ENCODE results near the gene EDEM2. TPM values are rescaled to one million over a fixed set of nuclear protein-coding genes. Genes with fewer than 3 reads are reported as not detected.

The EDEM2 gene
- polyA plus RNA-seq, 3 donors: 15.5 to 16.9 (median 16.3) TPM

DNA sequence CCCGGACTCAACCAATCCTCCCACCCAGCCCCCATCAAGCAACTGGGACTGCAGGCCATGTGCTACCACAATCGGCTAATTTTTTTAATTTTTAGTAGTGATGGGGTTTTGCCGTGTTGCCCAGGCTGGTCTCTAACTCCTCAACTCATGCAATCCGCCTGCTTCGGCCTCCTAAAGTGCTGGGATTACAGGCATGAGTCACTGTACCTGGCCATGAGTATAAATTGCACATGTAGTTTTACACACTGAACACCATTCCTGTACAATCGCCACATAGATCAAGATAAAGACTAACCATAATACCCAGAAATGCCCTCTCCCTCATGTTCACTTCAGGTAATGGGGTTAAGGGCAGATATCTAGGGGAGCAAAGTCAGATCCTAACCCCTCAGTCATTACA is 80.9 kb downstream of the EDEM2 start:
- DNase-seq (ENCODE audit: extremely low read depth in 1 of 11, low read depth in 9 of 11, low spot score in 4 of 11): no peak

Other genes with a start within 250 kb of the EDEM2 start
- 10 to 100 TPM; 50.1 to 57.9 (median 57.4) TPM for gene GSS, start 191.5 kb downstream of the EDEM2 start, polyA plus RNA-seq (ENCODE audit: insufficient read length in 3 of 3)
- 1 to 10 TPM in 2 of 3 donors, under 1 TPM in 1; 0.84 to 2.7 (median 1.6) TPM for gene MYH7B, start 191.5 kb downstream of the EDEM2 start, polyA plus RNA-seq (ENCODE audit: insufficient read length in 3 of 3)
- 10 to 100 TPM; 66.6 to 69.2 (median 68.0) TPM for gene TRPC4AP, start 54.5 kb downstream of the EDEM2 start, polyA plus RNA-seq (ENCODE audit: insufficient read length in 3 of 3)
- 10 to 100 TPM in 1 of 3 donors, 1 to 10 TPM in 2; 6.5 to 10.8 (median 7.6) TPM for gene PROCR, start 24.7 kb upstream of the EDEM2 start, polyA plus RNA-seq (ENCODE audit: insufficient read length in 3 of 3)
- gene MMP24, start 79.4 kb upstream of the EDEM2 start, polyA plus RNA-seq (ENCODE audit: insufficient read length in 3 of 3): 1 to 10 TPM; 1.6 to 2.6 (median 1.8) TPM
- gene MMP24OS, start 130.8 kb upstream of the EDEM2 start, polyA plus RNA-seq (ENCODE audit: insufficient read length in 3 of 3): 10 to 100 TPM; 33.6 to 51.0 (median 33.7) TPM
- 100 to 1,000 TPM; 130 to 167 (median 165) TPM for gene EIF6, start 137.4 kb upstream of the EDEM2 start, polyA plus RNA-seq (ENCODE audit: insufficient read length in 3 of 3)
- under 1 TPM in 1 of 3 donors, not detected in 2; 0.05 TPM for gene FAM83C, start 145.1 kb upstream of the EDEM2 start, polyA plus RNA-seq (ENCODE audit: insufficient read length in 3 of 3)

All from renal cortex interstitium (tissue), 11 donors.